ENCODE data around the gene ARFGEF3. TPM values are rescaled to one million over a fixed set of nuclear protein-coding genes. Genes with fewer than 3 reads are reported as not detected.

Gene ARFGEF3
- total and polyA plus RNA-seq, 8 donors, result 5.8 to 22.6 (median 8.1) TPM

- intact Hi-C loops (cut with DNase I), result no loop called here
- H3K4me1 ChIP-seq, result no peaks in the 10 kb centered on the region
- TF ChIP-seq CTCF (IDR thresholded peaks at IDR 0.05), result no peak
- H3K36me3 ChIP-seq, result no peaks in the 10 kb centered on the region
- DNase-seq (no peak), ATAC-seq (no peak)
- H3K27ac ChIP-seq, result no peak overlapping the region
- no peak overlapping the region for H3K4me3 ChIP-seq
- no peaks in the 10 kb centered on the region for H3K9me3 ChIP-seq
- H3K27me3 ChIP-seq, result no peaks in the 10 kb centered on the region
Observed at GRCh38 chr6:138129190-138129589, 32.5 kb upstream of the ARFGEF3 start.

- no peak for DNase-seq
- Histone ChIP-seq H3K27me3 (no peaks in the 10 kb centered on the region), H3K4me1 (no peaks in the 10 kb centered on the region), H3K4me3 (no peak overlapping the region), H3K27ac (no peak overlapping the region), H3K36me3 (no peaks in the 10 kb centered on the region), H3K9me3 (no peaks in the 10 kb centered on the region)
- intact Hi-C loops (cut with DNase I), result no loop called here
- ATAC-seq, result no peak
- TF ChIP-seq CTCF (IDR thresholded peaks at IDR 0.05), result no peak
Observed at GRCh38 chr6:138142806-138143205, 18.9 kb upstream of the ARFGEF3 start.

- ATAC-seq (no peak), DNase-seq (no peak)
- H3K4me1 ChIP-seq, result no peaks in the 10 kb centered on the region
- TF ChIP-seq CTCF (IDR thresholded peaks at IDR 0.05), result no peak
- no peaks in the 10 kb centered on the region for H3K36me3 ChIP-seq
- H3K27me3 ChIP-seq, result no peaks in the 10 kb centered on the region
- no peak overlapping the region for H3K4me3 ChIP-seq
- no peaks in the 10 kb centered on the region for H3K9me3 ChIP-seq
- intact Hi-C loops (cut with DNase I), result no loop called here
- H3K27ac ChIP-seq, result no peak overlapping the region
Observed at GRCh38 chr6:138145402-138145801, 16.3 kb upstream of the ARFGEF3 start.

- TF ChIP-seq CTCF (IDR thresholded peaks at IDR 0.05), result no peak
- intact Hi-C loops (cut with DNase I), result no loop called here
Observed at GRCh38 chr6:138146544-138146943, 15.2 kb upstream of the ARFGEF3 start.

DNA sequence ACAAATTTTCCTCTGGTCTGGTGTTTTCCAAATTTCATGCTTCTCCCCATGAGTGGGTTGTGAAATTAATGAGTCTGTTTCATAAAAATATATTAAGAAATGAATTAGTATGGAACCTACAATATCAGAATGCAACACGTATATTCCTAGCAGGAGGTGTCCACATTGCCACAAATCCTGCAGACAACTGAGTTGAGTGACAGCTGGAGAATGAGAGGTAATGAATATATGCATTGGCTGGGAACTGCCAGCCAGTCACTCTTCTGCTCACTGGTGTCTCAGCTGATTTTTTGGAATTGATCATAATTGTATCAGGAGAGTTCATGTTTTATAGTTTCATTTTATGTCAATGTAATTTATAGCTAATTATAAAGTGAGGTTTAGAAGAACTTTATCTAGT lies 6.3 kb upstream of the ARFGEF3 start:
- Histone ChIP-seq H3K9me3 (peaks cover 0 to 18% of the 10 kb centered on the region in 2 donors), H3K27ac (no peak overlapping the region), H3K4me1 (no peaks in the 10 kb centered on the region), H3K36me3 (no peaks in the 10 kb centered on the region), H3K27me3 (peaks cover 5 to 35% of the 10 kb centered on the region in 2 donors), H3K4me3 (no peak overlapping the region)
- DNase-seq, result no peak
- intact Hi-C loops (cut with DNase I), result no loop called here
- ATAC-seq, result no peak
- TF ChIP-seq CTCF (IDR thresholded peaks at IDR 0.05), result no peak

More at GRCh38 chr6:138146544-138146943, 15.2 kb upstream of the ARFGEF3 start:
- no peak for DNase-seq
- Histone ChIP-seq H3K9me3 (no peaks in the 10 kb centered on the region), H3K4me3 (no peak overlapping the region), H3K27me3 (no peaks in the 10 kb centered on the region), H3K36me3 (no peaks in the 10 kb centered on the region), H3K4me1 (no peaks in the 10 kb centered on the region), H3K27ac (no peak overlapping the region)
- ATAC-seq, result no peak
